Kidney capillary endothelial cell (primary cell): ENCODE results near the gene DDB1.

Source experiments
- DNase-seq: peaks from one replicate; pipeline ENCODE4 v3.0.0-alpha.2; 2018; ENCODE audit warnings: low spot score

Gene DDB1

GRCh38 chr11:61294717-61295595, 37.9 kb downstream of the DDB1 start, which contains the start of gene VWCE:
Gene VWCE (minus strand): TSS chr11:61295316. CDS start chr11:61295037, 279 bp downstream.
- peak; percentile 46 for DNase-seq

DNA sequence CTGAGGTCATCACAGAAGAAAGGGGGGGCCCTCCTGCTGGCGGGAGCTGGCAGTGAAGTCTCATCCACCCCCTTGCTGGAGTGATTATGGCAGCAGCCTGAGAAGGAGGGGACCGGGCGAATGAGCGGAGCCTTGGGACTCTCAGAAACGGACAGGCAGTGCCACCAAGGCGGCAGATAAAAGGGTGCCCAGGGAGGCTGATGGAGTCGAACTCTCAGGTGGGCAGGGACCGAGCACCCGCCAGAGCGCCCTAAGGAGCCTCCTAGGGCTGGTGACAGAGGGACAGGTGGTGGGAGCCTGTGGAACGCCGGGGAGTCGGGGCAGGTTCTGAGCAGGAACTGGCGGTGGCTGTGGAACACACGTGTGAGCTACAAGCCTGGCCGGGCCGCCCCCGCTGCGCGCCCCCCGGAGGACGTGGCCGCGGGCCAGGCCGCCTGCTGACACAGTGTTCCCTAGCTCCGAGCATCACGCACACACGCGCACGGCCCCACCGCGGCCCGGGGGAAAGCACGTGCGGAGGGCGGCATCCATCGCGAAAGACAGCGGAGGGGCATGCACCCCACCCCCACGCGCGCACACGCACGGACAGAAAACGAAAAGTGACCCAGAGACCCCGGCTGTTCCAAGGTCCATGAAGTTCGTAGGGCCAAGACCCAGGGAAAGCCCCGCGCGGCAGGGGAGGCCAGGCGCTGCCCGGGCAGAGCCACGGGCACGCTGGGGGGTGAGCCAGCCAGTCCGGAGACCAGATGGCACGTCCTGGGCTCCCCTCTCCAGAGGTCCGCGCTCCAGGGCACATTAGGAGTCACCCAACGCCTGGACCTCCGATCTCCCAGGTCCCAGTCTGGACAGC, 38.8 kb downstream of the DDB1 start:
- DNase-seq: no peak

DNA sequence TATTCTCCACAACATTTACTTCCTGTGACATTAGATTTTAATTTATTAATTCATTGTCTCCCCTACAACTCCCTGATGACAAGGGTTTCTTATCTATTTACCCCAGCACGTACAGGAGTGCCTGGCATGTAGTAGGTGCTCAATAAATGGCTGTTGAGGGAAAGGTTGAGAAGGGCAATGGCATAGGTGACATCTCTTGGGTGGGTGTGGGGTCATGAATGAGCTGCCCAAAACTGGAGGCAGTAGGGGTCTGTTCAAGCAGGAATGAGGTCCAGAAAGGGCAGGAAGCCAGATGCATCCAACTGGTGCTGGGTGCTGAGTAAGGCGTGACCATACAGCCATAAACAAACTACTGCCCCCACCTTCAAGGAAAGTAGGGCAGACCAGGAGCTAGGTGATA, 40.5 kb downstream of the DDB1 start:
- DNase-seq: no peak

GRCh38 chr11:61290905-61291690, 41.8 kb downstream of the DDB1 start:
- no peak for DNase-seq

GRCh38 chr11:61287338-61287977, 45.4 kb downstream of the DDB1 start:
- DNase-seq: no peak

DNA sequence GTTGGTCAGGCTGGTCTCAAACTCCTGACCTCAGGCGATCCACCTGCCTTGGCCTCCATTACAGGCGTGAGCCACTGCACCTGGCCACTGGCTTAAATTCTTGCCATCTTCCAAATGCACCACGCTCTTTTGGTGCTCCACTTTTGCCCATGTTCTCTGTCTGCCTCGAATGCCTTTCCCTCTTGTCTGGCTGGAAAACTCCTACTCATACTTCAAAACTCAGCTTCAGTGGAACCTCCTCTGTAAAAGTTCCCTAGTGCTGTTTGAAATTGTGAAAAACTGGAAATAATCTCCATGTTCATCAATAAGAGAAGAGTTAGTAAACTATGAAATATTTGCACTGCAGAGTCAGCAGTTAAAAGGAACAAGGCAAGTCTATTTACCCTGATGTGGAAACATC, 49.3 kb downstream of the DDB1 start:
- no peak for DNase-seq

GRCh38 chr11:61281581-61282250, 51.2 kb downstream of the DDB1 start:
- DNase-seq: no peak

- no peak for DNase-seq
These were observed 51.9 kb downstream of the DDB1 start for GRCh38 chr11:61280883-61281580.

- DNase-seq: no peak
These were observed 52.8 kb downstream of the DDB1 start for GRCh38 chr11:61279934-61280659.

GRCh38 chr11:61278001-61278470, 54.9 kb downstream of the DDB1 start:
- no peak for DNase-seq

DNA sequence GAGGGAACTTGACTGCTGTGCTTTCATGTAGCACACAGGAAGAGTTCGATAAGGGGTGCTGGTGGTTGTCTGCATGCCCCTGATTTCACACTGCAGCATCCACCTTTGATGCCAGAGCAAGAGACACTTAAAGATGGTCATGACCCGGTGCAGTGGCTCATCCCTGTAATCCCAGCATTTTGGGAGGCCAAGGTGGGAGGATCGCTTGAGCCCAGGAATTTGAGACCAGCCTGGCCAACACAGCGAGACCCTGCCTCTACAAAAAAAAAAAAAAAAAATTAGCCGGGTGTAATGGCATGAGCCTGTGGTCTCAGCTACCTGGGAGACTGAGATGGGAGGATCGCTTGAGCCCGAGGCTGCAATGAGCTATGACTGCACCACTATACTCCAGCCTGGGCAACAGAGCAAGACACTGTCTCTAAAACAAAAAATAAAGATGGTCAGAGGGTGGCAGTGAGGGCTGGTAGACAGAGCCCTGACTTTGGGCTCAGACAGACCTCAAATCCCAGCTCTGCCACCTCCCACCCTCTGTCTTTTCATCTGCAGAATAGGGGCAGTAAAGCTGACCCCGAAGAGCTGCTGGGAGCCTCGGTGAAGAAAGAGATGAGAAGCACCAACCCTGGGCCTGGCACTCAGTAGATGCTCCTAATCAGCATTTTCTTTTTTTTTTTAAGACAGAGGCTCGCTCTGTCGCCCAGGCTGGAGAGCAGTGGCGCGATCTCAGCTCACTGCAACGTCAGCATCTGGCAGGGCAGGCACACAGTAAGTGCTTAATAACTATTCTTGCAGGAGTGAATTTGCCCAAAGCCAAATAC, 55.5 kb downstream of the DDB1 start:
- DNase-seq: no peak

DNA sequence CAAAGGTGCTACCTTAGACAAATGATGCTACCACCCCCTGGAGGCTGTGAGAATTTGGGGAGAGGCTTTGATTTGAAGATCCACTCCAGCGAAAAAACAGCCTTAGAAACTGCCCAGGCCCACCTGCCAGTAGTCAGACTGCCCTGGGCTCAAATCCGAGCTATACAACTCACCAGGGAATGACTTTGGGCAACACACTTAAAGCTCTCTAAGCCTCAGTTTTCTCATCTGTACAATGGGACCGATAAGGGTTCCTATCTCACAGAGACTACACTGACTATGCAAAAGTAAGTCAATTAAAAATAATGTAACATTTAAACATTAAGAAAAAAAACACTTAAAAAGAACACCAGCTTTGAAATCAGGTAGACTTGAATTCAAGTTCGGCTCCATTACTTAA, 57.7 kb downstream of the DDB1 start:
- no peak for DNase-seq

GRCh38 chr11:61274084-61274483, 58.8 kb downstream of the DDB1 start:
- no peak for DNase-seq

DNA sequence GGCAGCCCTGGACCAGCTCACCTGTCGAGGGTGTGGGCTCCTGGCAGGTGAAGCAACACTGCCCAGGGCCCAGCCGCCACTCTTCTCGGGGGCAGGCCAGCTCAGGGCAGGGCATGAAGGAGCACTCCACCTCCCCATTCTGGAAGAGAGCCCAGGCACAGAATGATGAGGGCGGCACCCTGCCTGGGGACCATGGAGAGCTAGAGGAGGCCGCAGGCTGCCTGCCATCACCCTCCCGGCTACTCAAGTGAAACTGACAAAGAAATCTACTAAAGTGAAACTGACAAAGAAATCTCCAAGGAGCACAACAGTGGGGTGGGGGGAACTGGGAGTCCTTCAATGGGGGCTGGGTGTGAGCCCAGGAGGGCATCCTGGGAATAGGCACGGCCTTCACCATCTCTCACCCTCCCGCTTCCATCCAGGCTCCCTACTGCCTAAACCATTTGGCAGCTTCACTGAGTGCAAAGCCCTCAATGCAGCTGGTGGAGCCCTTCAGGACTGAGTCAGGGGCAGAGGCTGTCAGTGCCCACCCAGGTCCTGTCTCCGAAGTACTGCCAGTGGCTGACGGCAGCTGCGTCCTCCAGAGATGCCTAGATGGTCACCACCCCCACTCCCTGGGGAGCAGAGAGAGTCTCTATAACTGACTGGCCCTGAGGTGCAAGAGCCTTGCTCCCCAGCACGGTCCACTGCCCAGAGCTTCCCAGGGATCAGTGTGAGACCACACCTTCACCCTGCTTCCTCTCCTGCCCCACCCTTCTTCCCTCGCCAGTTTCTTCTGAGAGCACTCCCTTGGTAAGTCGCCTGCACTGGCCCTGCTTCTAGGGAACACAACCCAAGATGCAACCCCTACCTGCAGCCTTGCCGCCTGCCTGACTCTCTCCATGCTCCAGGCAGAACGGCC, 59.5 kb downstream of the DDB1 start:
- DNase-seq: no peak

DNA sequence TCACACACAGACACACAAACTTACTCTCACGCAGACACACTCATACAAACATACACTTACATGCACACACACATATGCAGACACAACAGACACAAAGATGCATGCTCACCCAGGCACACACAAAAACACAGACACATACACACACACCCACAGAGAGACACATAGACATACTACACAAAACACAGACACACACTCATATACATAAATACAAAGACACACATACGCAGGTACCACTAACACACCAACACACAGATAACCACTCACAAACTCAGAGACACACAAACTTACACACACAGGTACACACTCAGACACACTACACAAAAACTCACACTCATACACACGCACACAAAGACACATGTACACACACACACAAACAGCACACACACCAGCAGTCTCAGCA, 60.2 kb downstream of the DDB1 start:
- DNase-seq: no peak

GRCh38 chr11:61270354-61271076, 62.4 kb downstream of the DDB1 start:
- DNase-seq: peak; percentile 58
